IMR-90 (cell line): ENCODE data around the gene ASPG. TPM values are rescaled to one million over a fixed set of nuclear protein-coding genes. Genes with fewer than 3 reads are reported as not detected.

Source experiments
- ATAC-seq: fragments of 200-7000 bp; cut with Tn5 transposase; 2 replicates; pipeline ENCODE4 v1.9.1; 2020; ENCODE audit warnings: low read depth, mild to moderate bottlenecking, moderate library complexity
- BruUV-seq: library from RNA; stranded (reverse); fragments of 400-500 nt; replicated peaks from 2 replicates; lab custom pipeline; 2021; lab: Mats Ljungman, UMichigan
- CTCF ChIA-PET: fragments of 300-600 bp; formaldehyde crosslinking; extraction: SDS; loops from one replicate; lab custom pipeline; 2021; ENCODE audit warnings: antibody characterized with exemption; lab: Yijun Ruan, JAX
- POLR2A ChIA-PET: fragments of 300-600 bp; sonication (Branson Sonifier 250); formaldehyde crosslinking; loops from one replicate; lab custom pipeline; 2022; ENCODE audit warnings: antibody characterized with exemption; ENCODE audit not compliant: unreplicated experiment; lab: Charles Lee
- DNase-seq: peaks from one replicate; pipeline ENCODE4 v3.0.0; 2013
- H2AFZ ChIP-seq: replicated peaks from 2 replicates; pipeline ENCODE3; 2013; ENCODE audit warnings: low read length, mild to moderate bottlenecking; ENCODE audit not compliant: poor library complexity
- H2AK5ac ChIP-seq: 2 replicates; pipeline ENCODE4 v1.6.1; 2013; ENCODE audit warnings: low read depth, low read length, inconsistent platforms
- H2AK9ac ChIP-seq: replicated peaks from 2 replicates; pipeline ENCODE3; 2013; ENCODE audit warnings: mild to moderate bottlenecking, low read depth, low read length, moderate library complexity; ENCODE audit not compliant: poor library complexity
- H2BK120ac ChIP-seq: 2 replicates; pipeline ENCODE4 v1.6.1; 2013; ENCODE audit warnings: low read depth, low read length, inconsistent platforms
- H2BK15ac ChIP-seq: 3 replicates; pipeline ENCODE4 v1.6.1; 2013; ENCODE audit warnings: low read depth, low read length, inconsistent platforms
- H2BK20ac ChIP-seq: 2 replicates; pipeline ENCODE4 v1.6.1; 2013; ENCODE audit warnings: low read depth, mild to moderate bottlenecking, inconsistent platforms, low read length, moderate library complexity
- H2BK5ac ChIP-seq: 2 replicates; pipeline ENCODE4 v1.6.1; 2013; ENCODE audit warnings: mild to moderate bottlenecking, low read depth, low read length, inconsistent platforms; ENCODE audit not compliant: poor library complexity, severe bottlenecking
- H3K14ac ChIP-seq: replicated peaks from 2 replicates; pipeline ENCODE4 v1.6.1; 2013; ENCODE audit warnings: low read depth, low read length, inconsistent platforms
- H3K18ac ChIP-seq: 2 replicates; pipeline ENCODE4 v1.6.1; 2013; ENCODE audit warnings: low read depth, low read length, control low read depth
- H3K23ac ChIP-seq: 2 replicates; pipeline ENCODE4 v1.6.1; 2013; ENCODE audit warnings: low read depth, low read length, inconsistent platforms
- H3K27ac ChIP-seq: 2 replicates; pipeline ENCODE4 v1.5.1; 2013; ENCODE audit warnings: mild to moderate bottlenecking, control low read depth, low read length; ENCODE audit not compliant: insufficient read depth
- H3K27me3 ChIP-seq: 2 replicates; pipeline ENCODE4 v1.6.1; 2013; ENCODE audit warnings: low read length; ENCODE audit not compliant: control insufficient read depth, insufficient read depth
- H3K36me3 ChIP-seq: 2 replicates; pipeline ENCODE4 v1.6.1; 2013; ENCODE audit warnings: low read length, mixed read lengths; ENCODE audit not compliant: control insufficient read depth, insufficient read depth
- H3K4ac ChIP-seq: 2 replicates; pipeline ENCODE4 v1.6.1; 2013; ENCODE audit warnings: low read depth, low read length, inconsistent platforms
- H3K4me1 ChIP-seq: 2 replicates; pipeline ENCODE4 v1.6.1; 2013; ENCODE audit warnings: low read length, mixed read lengths; ENCODE audit not compliant: control insufficient read depth, insufficient read depth
- H3K4me2 ChIP-seq: 2 replicates; pipeline ENCODE4 v1.6.1; 2013; ENCODE audit warnings: low read depth, mild to moderate bottlenecking, control low read depth, low read length, moderate library complexity
- H3K4me3 ChIP-seq: 2 replicates; pipeline ENCODE4 v1.5.1; 2013; ENCODE audit warnings: low read depth, mild to moderate bottlenecking, control low read depth, low read length, moderate library complexity; ENCODE audit not compliant: insufficient read depth
- H3K56ac ChIP-seq: 2 replicates; pipeline ENCODE4 v1.6.1; 2013; ENCODE audit warnings: low read length, inconsistent platforms; ENCODE audit not compliant: insufficient read depth; ENCODE audit errors: extremely low read depth
- H3K79me1 ChIP-seq, 2 experiments: 2 replicates each; pipeline ENCODE4 v1.6.1; 2013; ENCODE audit warnings: low read length in 2 of 2, inconsistent platforms in 1 of 2, low read depth in 1 of 2
- H3K9ac ChIP-seq: 2 replicates; pipeline ENCODE4 v1.6.1; 2013; ENCODE audit warnings: low read depth, low read length, control low read depth
- H3K9me1 ChIP-seq: 2 replicates; pipeline ENCODE4 v1.6.1; 2013; ENCODE audit warnings: low read length, inconsistent platforms; ENCODE audit not compliant: insufficient read depth
- H3K9me3 ChIP-seq: 2 replicates; pipeline ENCODE4 v1.6.1; 2013; ENCODE audit warnings: low read length; ENCODE audit not compliant: control insufficient read depth, insufficient read depth
- H4K20me1 ChIP-seq: 2 replicates; pipeline ENCODE4 v1.6.1; 2013; ENCODE audit warnings: low read length, inconsistent platforms; ENCODE audit not compliant: insufficient read depth
- H4K5ac ChIP-seq: 2 replicates; pipeline ENCODE4 v1.6.1; 2013; ENCODE audit warnings: mild to moderate bottlenecking, low read depth, low read length, control low read depth
- H4K8ac ChIP-seq, 2 experiments: 2 replicates each; pipeline ENCODE4 v1.6.1; 2013; ENCODE audit warnings: low read depth in 2 of 2, low read length in 2 of 2, control low read depth in 1 of 2, inconsistent platforms in 1 of 2
- H4K91ac ChIP-seq: 2 replicates; pipeline ENCODE4 v1.6.1; 2013; ENCODE audit warnings: low read depth, low read length, inconsistent platforms; ENCODE audit not compliant: insufficient read depth
- BHLHE40 ChIP-seq: fragments of 150-350 bp; IDR thresholded peaks from 2 replicates; pipeline ENCODE4 v1.6.1; 2016; ENCODE audit warnings: mild to moderate bottlenecking, low read depth, low read length
- CEBPB ChIP-seq: IDR thresholded peaks from 2 replicates; pipeline ENCODE4 v1.6.1; 2012; ENCODE audit warnings: low read depth, low read length, improper control_type of control experiment
- CHD1 ChIP-seq: IDR thresholded peaks from 2 replicates; pipeline ENCODE4 v1.6.1; 2012; ENCODE audit warnings: low read depth, low read length, improper control_type of control experiment
- MAFK ChIP-seq: IDR thresholded peaks from 2 replicates; pipeline ENCODE4 v1.6.1; 2012; ENCODE audit warnings: low read depth, low read length, improper control_type of control experiment
- MAZ ChIP-seq: IDR thresholded peaks from 2 replicates; pipeline ENCODE4 v1.6.1; 2012; ENCODE audit warnings: low read depth, mild to moderate bottlenecking, low read length, improper control_type of control experiment, moderate library complexity, borderline replicate concordance
- MXI1 ChIP-seq: IDR thresholded peaks from 2 replicates; pipeline ENCODE4 v1.6.1; 2012; ENCODE audit warnings: low read depth, mild to moderate bottlenecking, low read length, moderate library complexity, borderline replicate concordance
- NFE2L2 ChIP-seq: fragments of 150-350 bp; IDR thresholded peaks from 2 replicates; pipeline ENCODE4 v1.6.1; 2016; ENCODE audit warnings: low read depth, mild to moderate bottlenecking, low read length
- POLR2A ChIP-seq: IDR thresholded peaks from 2 replicates; pipeline ENCODE4 v1.6.1; 2012; ENCODE audit warnings: mild to moderate bottlenecking, low read depth, low read length
- RAD21 ChIP-seq: IDR thresholded peaks from 2 replicates; pipeline ENCODE4 v1.6.1; 2012; ENCODE audit warnings: low read length, improper control_type of control experiment
- RCOR1 ChIP-seq: IDR thresholded peaks from 2 replicates; pipeline ENCODE4 v1.6.1; 2012; ENCODE audit warnings: mild to moderate bottlenecking, low read length, improper control_type of control experiment; ENCODE audit not compliant: insufficient replicate concordance
- RFX5 ChIP-seq: IDR thresholded peaks from 2 replicates; pipeline ENCODE4 v1.8.0; 2012; ENCODE audit warnings: low read depth, mild to moderate bottlenecking, low read length, moderate library complexity
- SMC3 ChIP-seq: fragments of 150-350 bp; IDR thresholded peaks from 2 replicates; pipeline ENCODE4 v1.6.1; 2016; ENCODE audit warnings: low read depth, mild to moderate bottlenecking, antibody characterized with exemption, low read length, moderate library complexity
- WGBS, 2 experiments: methylation state at CpG; one replicate each; pipeline versions ENCODE4 v1.1.5 to v1.1.7; 2013; ENCODE audit warnings: missing lambda C conversion rate in 2 of 2; ENCODE audit not compliant: insufficient read length in 1 of 2; ENCODE audit errors: extremely low coverage in 2 of 2; 5-methylcytosine and 5-hydroxymethylcytosine counted together
- dilution Hi-C: fragments of 300-500 bp; cut with HindIII; formaldehyde crosslinking; loops from one replicate; pipeline ENCODE4 v1.14.3; 2018; ENCODE audit warnings: low sequenced_read_pairs; ENCODE audit not compliant: unreplicated experiment
- in situ Hi-C: fragments of 300-500 bp; cut with MboI; formaldehyde crosslinking; loops from 3 replicates; pipeline ENCODE4 v1.14.3; 2019; ENCODE audit warnings: low sequenced_read_pairs, inconsistent platforms, mixed read lengths
- intact Hi-C: fragments of 100-400 bp; cut with micrococcal nuclease; formaldehyde crosslinking; loops from 2 replicates; pipeline ENCODE4 v1.10.0; 2022
- polyA plus RNA-seq, 3 experiments: library from polyadenylated mRNA; depleted of rRNA; stranded (reverse); fragments of >200 nt; gene quantifications; 2 replicates each; pipeline ENCODE4 v1.2.3, GENCODE V29; 2012; ENCODE audit warnings: low replicate concordance in 1 of 3
- total RNA-seq: library from RNA; depleted of rRNA; stranded (reverse); fragments of >200 nt; gene quantifications from 2 replicates; pipeline ENCODE4 v1.2.3, GENCODE V29; 2012
- TF ChIP-seq, protein P1 (sequence below): fragments of 150-350 bp; IDR thresholded peaks from 2 replicates; pipeline ENCODE4 v1.6.1; 2017; ENCODE audit warnings: mild to moderate bottlenecking, antibody characterized with exemption, low read length, low read depth
- TF ChIP-seq, protein P2 (sequence below): fragments of 150-350 bp; IDR thresholded peaks from 2 replicates; pipeline ENCODE4 v1.6.1; 2016; ENCODE audit warnings: low read depth, mild to moderate bottlenecking, low read length, moderate library complexity, borderline replicate concordance
- TF ChIP-seq, protein P3 (sequence below): conservative IDR thresholded peaks from 2 replicates; pipeline ENCODE4 v1.5.1; 2012; ENCODE audit warnings: mild to moderate bottlenecking, low read depth, low read length, improper control_type of control experiment

The ASPG gene
- total and polyA plus RNA-seq, 2 of the 4 experiments (the other 2 are of a cell fraction) = not detected

DNA sequence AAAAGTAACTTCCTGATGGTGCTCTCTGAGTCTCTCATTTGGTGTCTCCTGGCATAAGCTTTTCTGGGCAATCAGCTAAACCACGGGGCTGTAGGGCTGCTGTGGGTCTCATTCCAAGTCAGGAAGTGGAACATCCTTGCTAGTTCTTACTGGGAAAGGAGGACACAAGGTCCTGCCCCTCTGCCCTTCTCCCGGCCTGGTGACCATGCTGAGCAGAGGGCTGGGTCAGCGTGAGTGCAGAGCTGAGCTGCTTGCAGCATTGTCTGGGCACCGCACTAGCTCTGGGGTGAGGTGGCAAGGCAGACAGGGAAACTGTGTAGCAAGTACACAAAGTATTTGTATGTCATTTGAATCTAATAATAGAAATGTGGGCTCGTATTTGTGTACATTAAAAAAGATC lies 45.0 kb upstream of the ASPG start:
- H2BK20ac ChIP-seq = no peak overlapping the region
- H3K9ac ChIP-seq = no peak overlapping the region
- H2BK120ac ChIP-seq = no peak overlapping the region
- dilution Hi-C loops = no loop called here
- no peak overlapping the region for H3K4me2 ChIP-seq
- no peak overlapping the region for H3K56ac ChIP-seq
- no peak for DNase-seq
- no peak overlapping the region for H2AK9ac ChIP-seq
- no peak overlapping the region for H2BK15ac ChIP-seq
- H3K23ac ChIP-seq = no peak overlapping the region
- intact Hi-C loops = no loop called here
- no peak for ATAC-seq
- no peaks in the 10 kb centered on the region for H3K79me1 ChIP-seq
- H2AK5ac ChIP-seq = no peak overlapping the region
- ChIA-PET POLR2A (no interaction called here), CTCF (no interaction called here)
- H3K36me3 ChIP-seq = no peaks in the 10 kb centered on the region
- no peak overlapping the region for H3K27ac ChIP-seq
- in situ Hi-C loops = no loop called here
- WGBS, 2 experiments = 30% methylated on average over 3 of the region's 5 CpGs; no CpG with 5 or more reads in 1 of the 2 experiments
- TF ChIP-seq BHLHE40 (no peak), NFE2L2 (no peak), RAD21 (no peak), MXI1 (no peak), SMC3 (no peak), CEBPB (no peak), POLR2A (no peak), MAZ (no peak), RFX5 (no peak), CHD1 (no peak), RCOR1 (no peak), MAFK (no peak)
- TF ChIP-seq, protein P1, sequence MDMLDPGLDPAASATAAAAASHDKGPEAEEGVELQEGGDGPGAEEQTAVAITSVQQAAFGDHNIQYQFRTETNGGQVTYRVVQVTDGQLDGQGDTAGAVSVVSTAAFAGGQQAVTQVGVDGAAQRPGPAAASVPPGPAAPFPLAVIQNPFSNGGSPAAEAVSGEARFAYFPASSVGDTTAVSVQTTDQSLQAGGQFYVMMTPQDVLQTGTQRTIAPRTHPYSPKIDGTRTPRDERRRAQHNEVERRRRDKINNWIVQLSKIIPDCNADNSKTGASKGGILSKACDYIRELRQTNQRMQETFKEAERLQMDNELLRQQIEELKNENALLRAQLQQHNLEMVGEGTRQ = no peak
- TF ChIP-seq, protein P2, sequence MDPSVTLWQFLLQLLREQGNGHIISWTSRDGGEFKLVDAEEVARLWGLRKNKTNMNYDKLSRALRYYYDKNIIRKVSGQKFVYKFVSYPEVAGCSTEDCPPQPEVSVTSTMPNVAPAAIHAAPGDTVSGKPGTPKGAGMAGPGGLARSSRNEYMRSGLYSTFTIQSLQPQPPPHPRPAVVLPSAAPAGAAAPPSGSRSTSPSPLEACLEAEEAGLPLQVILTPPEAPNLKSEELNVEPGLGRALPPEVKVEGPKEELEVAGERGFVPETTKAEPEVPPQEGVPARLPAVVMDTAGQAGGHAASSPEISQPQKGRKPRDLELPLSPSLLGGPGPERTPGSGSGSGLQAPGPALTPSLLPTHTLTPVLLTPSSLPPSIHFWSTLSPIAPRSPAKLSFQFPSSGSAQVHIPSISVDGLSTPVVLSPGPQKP = no peak
- TF ChIP-seq, protein P3, sequence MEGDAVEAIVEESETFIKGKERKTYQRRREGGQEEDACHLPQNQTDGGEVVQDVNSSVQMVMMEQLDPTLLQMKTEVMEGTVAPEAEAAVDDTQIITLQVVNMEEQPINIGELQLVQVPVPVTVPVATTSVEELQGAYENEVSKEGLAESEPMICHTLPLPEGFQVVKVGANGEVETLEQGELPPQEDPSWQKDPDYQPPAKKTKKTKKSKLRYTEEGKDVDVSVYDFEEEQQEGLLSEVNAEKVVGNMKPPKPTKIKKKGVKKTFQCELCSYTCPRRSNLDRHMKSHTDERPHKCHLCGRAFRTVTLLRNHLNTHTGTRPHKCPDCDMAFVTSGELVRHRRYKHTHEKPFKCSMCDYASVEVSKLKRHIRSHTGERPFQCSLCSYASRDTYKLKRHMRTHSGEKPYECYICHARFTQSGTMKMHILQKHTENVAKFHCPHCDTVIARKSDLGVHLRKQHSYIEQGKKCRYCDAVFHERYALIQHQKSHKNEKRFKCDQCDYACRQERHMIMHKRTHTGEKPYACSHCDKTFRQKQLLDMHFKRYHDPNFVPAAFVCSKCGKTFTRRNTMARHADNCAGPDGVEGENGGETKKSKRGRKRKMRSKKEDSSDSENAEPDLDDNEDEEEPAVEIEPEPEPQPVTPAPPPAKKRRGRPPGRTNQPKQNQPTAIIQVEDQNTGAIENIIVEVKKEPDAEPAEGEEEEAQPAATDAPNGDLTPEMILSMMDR = no peak
- no peak overlapping the region for H4K91ac ChIP-seq
- no peaks in the 10 kb centered on the region for H4K20me1 ChIP-seq
- no peaks in the 10 kb centered on the region for H3K4me1 ChIP-seq
- no peak overlapping the region for H3K4me3 ChIP-seq
- H3K27me3 ChIP-seq = peaks cover 2% of the 10 kb centered on the region; the same call in 1 of the 2 replicates
- H3K18ac ChIP-seq = no peak overlapping the region
- H2AFZ ChIP-seq = no peak overlapping the region
- no peak overlapping the region for H3K14ac ChIP-seq
- no peak overlapping the region for H4K8ac ChIP-seq
- H4K5ac ChIP-seq = no peak overlapping the region
- no peak overlapping the region for H2BK5ac ChIP-seq
- no peak overlapping the region for H3K4ac ChIP-seq
- H3K9me3 ChIP-seq = no peaks in the 10 kb centered on the region
- no peaks in the 10 kb centered on the region for H3K9me1 ChIP-seq
- no TSS peak for BruUV-seq
